Measurements from ENCODE around the gene LAMB1.
"Not testable (repeated sequence)": the region's sequence is repeated elsewhere in the genome, so short reads cannot be mapped to it uniquely, and the experiment has no call there.

Gene LAMB1

GRCh38 chr7:107889992-107890391, 113.0 kb downstream of the LAMB1 start:
- H3K27ac ChIP-seq (ENCODE audit: low read depth, low read length, poor library complexity, severe bottlenecking) = peak overlapping the region; percentile 33
- H2AFZ ChIP-seq (ENCODE audit: low read length) = peak overlapping the region; percentile 77
- no peak overlapping the region; the same call in 1 of the 2 replicates for H3K9ac ChIP-seq (ENCODE audit: low read length)
- H3K9me3 ChIP-seq (ENCODE audit: low read length) = no peaks in the 10 kb centered on the region
- H3K36me3 ChIP-seq (ENCODE audit: insufficient read depth, low read length) = peaks cover 22% of the 10 kb centered on the region
- H3K27me3 ChIP-seq (ENCODE audit: insufficient read depth, low read length) = no peaks in the 10 kb centered on the region
- TF ChIP-seq EZH2 (IDR thresholded peaks at IDR 0.05; ENCODE audit: borderline replicate concordance, low read length) (no peak), CTCF (IDR thresholded peaks at IDR 0.05; ENCODE audit: low read length) (no peak)
- H4K20me1 ChIP-seq (ENCODE audit: insufficient read depth, low read length) = no peaks in the 10 kb centered on the region
- no peaks in the 10 kb centered on the region for H3K9me2 ChIP-seq (ENCODE audit: low read depth, low read length)
- H3F3A ChIP-seq (ENCODE audit: insufficient read depth, low read length) = no peaks in the 10 kb centered on the region
- peaks cover 36% of the 10 kb centered on the region for H3K79me2 ChIP-seq (ENCODE audit: insufficient read depth, low read length)
- H3K4me3 ChIP-seq (ENCODE audit: low read depth, low read length, poor library complexity, severe bottlenecking) = peak overlapping the region; percentile 75
- H3K4me1 ChIP-seq (ENCODE audit: insufficient read depth, low read length, severe bottlenecking) = peaks cover 36% of the 10 kb centered on the region
- H3K4me2 ChIP-seq (ENCODE audit: low read length) = peak overlapping the region; percentile 93

- H4K20me1 ChIP-seq (ENCODE audit: insufficient read depth, low read length) = not testable (repeated sequence)
These were observed 115.1 kb downstream of the LAMB1 start for GRCh38 chr7:107887827-107888226.

GRCh38 chr7:107884066-107884818, 118.7 kb downstream of the LAMB1 start:
- H3K4me3 ChIP-seq (ENCODE audit: low read depth, low read length, poor library complexity, severe bottlenecking) = no peak overlapping the region
- H3K27ac ChIP-seq (ENCODE audit: low read depth, low read length, poor library complexity, severe bottlenecking) = no peak overlapping the region
- no peak overlapping the region for H2AFZ ChIP-seq (ENCODE audit: low read length)
- H3K9me3 ChIP-seq (ENCODE audit: low read length) = no peaks in the 10 kb centered on the region
- H3K4me2 ChIP-seq (ENCODE audit: low read length) = no peak overlapping the region
- H3K9me2 ChIP-seq (ENCODE audit: low read depth, low read length) = no peaks in the 10 kb centered on the region
- H3K9ac ChIP-seq (ENCODE audit: low read length) = no peak overlapping the region
- no peaks in the 10 kb centered on the region for H3K27me3 ChIP-seq (ENCODE audit: insufficient read depth, low read length)
- no peaks in the 10 kb centered on the region for H3K4me1 ChIP-seq (ENCODE audit: insufficient read depth, low read length, severe bottlenecking)
- H3K79me2 ChIP-seq (ENCODE audit: insufficient read depth, low read length) = no peaks in the 10 kb centered on the region
- TF ChIP-seq CTCF (IDR thresholded peaks at IDR 0.05; ENCODE audit: low read length) (no peak), EZH2 (IDR thresholded peaks at IDR 0.05; ENCODE audit: borderline replicate concordance, low read length) (no peak)
- no peaks in the 10 kb centered on the region for H3F3A ChIP-seq (ENCODE audit: insufficient read depth, low read length)
- no peaks in the 10 kb centered on the region for H4K20me1 ChIP-seq (ENCODE audit: insufficient read depth, low read length)
- no peaks in the 10 kb centered on the region for H3K36me3 ChIP-seq (ENCODE audit: insufficient read depth, low read length)

More at GRCh38 chr7:107887827-107888226, 115.1 kb downstream of the LAMB1 start:
- H3K4me1 ChIP-seq (ENCODE audit: insufficient read depth, low read length, severe bottlenecking) = peaks cover 20% of the 10 kb centered on the region
- H3K9me2 ChIP-seq (ENCODE audit: low read depth, low read length); H3K4me2 ChIP-seq (ENCODE audit: low read length); H3K4me3 ChIP-seq (ENCODE audit: low read depth, low read length, poor library complexity, severe bottlenecking); H3K9me3 ChIP-seq (ENCODE audit: low read length); H3F3A ChIP-seq (ENCODE audit: insufficient read depth, low read length); H3K36me3 ChIP-seq (ENCODE audit: insufficient read depth, low read length); H3K27ac ChIP-seq (ENCODE audit: low read depth, low read length, poor library complexity, severe bottlenecking); H3K27me3 ChIP-seq (ENCODE audit: insufficient read depth, low read length); H2AFZ ChIP-seq (ENCODE audit: low read length); H3K9ac ChIP-seq (ENCODE audit: low read length): not testable (repeated sequence)
- H3K79me2 ChIP-seq (ENCODE audit: insufficient read depth, low read length) = peaks cover 14% of the 10 kb centered on the region

- Histone ChIP-seq H2AFZ (ENCODE audit: low read length) (no peak overlapping the region), H3K4me2 (ENCODE audit: low read length) (no peak overlapping the region), H3K9me2 (ENCODE audit: low read depth, low read length) (no peaks in the 10 kb centered on the region), H3K79me2 (ENCODE audit: insufficient read depth, low read length) (no peaks in the 10 kb centered on the region), H3K4me1 (ENCODE audit: insufficient read depth, low read length, severe bottlenecking) (no peaks in the 10 kb centered on the region), H3F3A (ENCODE audit: insufficient read depth, low read length) (no peaks in the 10 kb centered on the region), H3K9ac (ENCODE audit: low read length) (no peak overlapping the region), H3K4me3 (ENCODE audit: low read depth, low read length, poor library complexity, severe bottlenecking) (no peak overlapping the region), H3K27me3 (ENCODE audit: insufficient read depth, low read length) (no peaks in the 10 kb centered on the region), H3K9me3 (ENCODE audit: low read length) (no peaks in the 10 kb centered on the region), H3K36me3 (ENCODE audit: insufficient read depth, low read length) (no peaks in the 10 kb centered on the region), H4K20me1 (ENCODE audit: insufficient read depth, low read length) (no peaks in the 10 kb centered on the region), H3K27ac (ENCODE audit: low read depth, low read length, poor library complexity, severe bottlenecking) (no peak overlapping the region)
- TF ChIP-seq EZH2 (IDR thresholded peaks at IDR 0.05; ENCODE audit: borderline replicate concordance, low read length) = no peak
- no peak for TF ChIP-seq CTCF (IDR thresholded peaks at IDR 0.05; ENCODE audit: low read length)
These were observed 120.2 kb downstream of the LAMB1 start for GRCh38 chr7:107882766-107883165.
